Gastrocnemius medialis (tissue), 4 donors: Measurements from ENCODE around the gene ADARB2. TPM values are rescaled to one million over a fixed set of nuclear protein-coding genes. Genes with fewer than 3 reads are reported as not detected.

Source experiments
- ATAC-seq, 2 donors: fragments of 150-250 bp; one replicate each; pipeline ENCODE4 v1.9.1; 2016
- DNase-seq, 2 donors: peaks; one replicate each; pipeline ENCODE4 v3.0.0-alpha.2; 2019
- H3K27ac ChIP-seq, 4 donors: fragments of 200-600 bp; sonication (generic); 1 replicate in 1 of 4; 2 replicates in 3 of 4; pipeline ENCODE4 v1.5.1; 2016 to 2018; ENCODE audit warnings: mild to moderate bottlenecking in 2 of 4, moderate library complexity in 1 of 4
- H3K27me3 ChIP-seq, 3 donors: fragments of 200-600 bp; sonication (generic) in 2 of 3; 1 replicate in 1 of 3; 2 replicates in 2 of 3; pipeline versions ENCODE4 v1.5.1 to v1.6.0; 2016 to 2019; ENCODE audit warnings: mild to moderate bottlenecking in 1 of 3, moderate library complexity in 1 of 3
- H3K36me3 ChIP-seq, 2 donors: fragments of 200-600 bp; sonication (generic) in 1 of 2; one replicate each; pipeline ENCODE4 v1.5.1; 2017 to 2018
- H3K4me1 ChIP-seq, 2 donors: fragments of 200-600 bp; sonication (generic) in 1 of 2; one replicate each; pipeline ENCODE4 v1.5.1; 2016 to 2017; ENCODE audit warnings: mild to moderate bottlenecking in 2 of 2
- H3K4me3 ChIP-seq, 4 donors: fragments of 200-600 bp; sonication (generic) in 3 of 4; 1 replicate in 1 of 4; 2 replicates in 3 of 4; pipeline ENCODE4 v1.5.1; 2016 to 2019; ENCODE audit warnings: mild to moderate bottlenecking in 2 of 4
- H3K9me3 ChIP-seq, 3 donors: fragments of 200-600 bp; sonication (generic) in 2 of 3; 1 replicate in 1 of 3; 2 replicates in 2 of 3; pipeline ENCODE4 v1.5.1; 2016 to 2019
- CTCF ChIP-seq, 5 experiments: fragments of 450-650 bp in 3 of 5; fragments of 200-600 bp in 2 of 5; sonication (generic) in 2 of 5; IDR thresholded peaks in 4 of 5; conservative IDR thresholded peaks in 1 of 5; 1 replicate in 4 of 5; 2 replicates in 1 of 5; pipeline ENCODE4 v1.5.1; 2016 to 2019; ENCODE audit warnings: antibody characterized with exemption in 5 of 5, mild to moderate bottlenecking in 3 of 5, moderate library complexity in 3 of 5
- POLR2A ChIP-seq, 2 donors: fragments of 450-650 bp; IDR thresholded peaks; one replicate each; pipeline ENCODE4 v1.6.1; 2017; ENCODE audit warnings: antibody characterized with exemption in 2 of 2, mild to moderate bottlenecking in 2 of 2, moderate library complexity in 2 of 2
- in situ Hi-C, 4 donors: fragments of 200-750 bp; cut with MboI; loops; one replicate each; pipeline versions ENCODE4 v1.15.0 to v1.8.0; 2017; ENCODE audit warnings: low sequenced_read_pairs in 4 of 4
- intact Hi-C: fragments of 100-400 bp; cut with DNase I; formaldehyde crosslinking; loops from one replicate; pipeline ENCODE4 v1.15.1; 2023; ENCODE audit warnings: low total_unique reads
- total RNA-seq, 4 donors: library from RNA; depleted of rRNA; stranded (reverse); fragments of >200 nt; gene quantifications; one replicate each; pipeline versions ENCODE4 v1.1.0 to v1.2.3, GENCODE V29; 2016

Gene ADARB2
- total RNA-seq, 4 donors from 2014 or later: 0.07 to 0.87 (median 0.10) TPM

GRCh38 chr10:1396297-1396635 lies 341.1 kb downstream of the ADARB2 start:
- in situ Hi-C loops: no loop called here
- intact Hi-C loops: no loop called here
- no peak overlapping the region for H3K4me3 ChIP-seq
- no peak for DNase-seq
- no peak for ATAC-seq
- H3K4me1 ChIP-seq: no peaks in the 10 kb centered on the region
- no peaks in the 10 kb centered on the region for H3K9me3 ChIP-seq
- no peaks in the 10 kb centered on the region for H3K36me3 ChIP-seq
- no peak for TF ChIP-seq CTCF (IDR thresholded peaks at IDR 0.05 in 4 of 5, conservative IDR thresholded peaks at IDR 0.05 in 1 of 5)
- no peak for TF ChIP-seq POLR2A (IDR thresholded peaks at IDR 0.05)
- peaks cover 0 to 2% (median 0%) of the 10 kb centered on the region in 3 donors for H3K27me3 ChIP-seq
- no peak overlapping the region for H3K27ac ChIP-seq

- intact Hi-C loops: no loop called here
- no peaks in the 10 kb centered on the region for H3K9me3 ChIP-seq
- H3K27ac ChIP-seq: no peak overlapping the region
- no peaks in the 10 kb centered on the region for H3K36me3 ChIP-seq
- H3K27me3 ChIP-seq: no peaks in the 10 kb centered on the region
- in situ Hi-C loops: no loop called here
- ATAC-seq: no peak
- H3K4me1 ChIP-seq: no peaks in the 10 kb centered on the region
- no peak for DNase-seq
- H3K4me3 ChIP-seq: no peak overlapping the region
- TF ChIP-seq CTCF (IDR thresholded peaks at IDR 0.05 in 4 of 5, conservative IDR thresholded peaks at IDR 0.05 in 1 of 5) (no peak), POLR2A (IDR thresholded peaks at IDR 0.05) (no peak)
Observed at GRCh38 chr10:1395481-1396296, 341.6 kb downstream of the ADARB2 start.

GRCh38 chr10:1395025-1395480 lies 342.3 kb downstream of the ADARB2 start:
- Histone ChIP-seq H3K9me3 (no peaks in the 10 kb centered on the region), H3K27ac (no peak overlapping the region), H3K4me3 (no peak overlapping the region), H3K27me3 (no peaks in the 10 kb centered on the region), H3K36me3 (no peaks in the 10 kb centered on the region), H3K4me1 (no peaks in the 10 kb centered on the region)
- ATAC-seq (no peak), DNase-seq (no peak)
- in situ Hi-C loops (no loop called here), intact Hi-C loops (no loop called here)
- TF ChIP-seq POLR2A (IDR thresholded peaks at IDR 0.05) (no peak), CTCF (IDR thresholded peaks at IDR 0.05 in 4 of 5, conservative IDR thresholded peaks at IDR 0.05 in 1 of 5) (no peak)

GRCh38 chr10:1394155-1394912 lies 343.0 kb downstream of the ADARB2 start:
- ATAC-seq (no peak), DNase-seq (no peak)
- TF ChIP-seq CTCF (IDR thresholded peaks at IDR 0.05 in 4 of 5, conservative IDR thresholded peaks at IDR 0.05 in 1 of 5) (no peak), POLR2A (IDR thresholded peaks at IDR 0.05) (no peak)
- Histone ChIP-seq H3K27ac (no peak overlapping the region), H3K4me3 (no peak overlapping the region), H3K9me3 (no peaks in the 10 kb centered on the region), H3K36me3 (no peaks in the 10 kb centered on the region), H3K4me1 (no peaks in the 10 kb centered on the region), H3K27me3 (no peaks in the 10 kb centered on the region)
- intact Hi-C loops: no loop called here
- in situ Hi-C loops: no loop called here
